Measurements from ENCODE around the gene XRCC4. TPM values are rescaled to one million over a fixed set of nuclear protein-coding genes. Genes with fewer than 3 reads are reported as not detected.

Gene XRCC4
- total and polyA plus RNA-seq, 12 donors = 2.4 to 15.8 (median 6.3) TPM

GRCh38 chr5:83115816-83116215 is 38.5 kb downstream of the XRCC4 start:
- no peaks in the 10 kb centered on the region for H3K27me3 ChIP-seq
- peaks cover 0 to 2% (median 0%) of the 10 kb centered on the region in 3 donors for H3K9me3 ChIP-seq (replicated peaks in 1 of 3)
- H3K4me3 ChIP-seq = no peak overlapping the region
- no peaks in the 10 kb centered on the region for H3K4me1 ChIP-seq (replicated peaks in 1 of 2)
- 87 to 94% (median 91%) methylated on average over 1 of the region's 1 CpG for WGBS, 4 donors
- intact Hi-C loops (cut with DNase I) = no loop called here
- no peaks in the 10 kb centered on the region for H3K36me3 ChIP-seq (replicated peaks in 1 of 2)
- TF ChIP-seq CTCF (IDR thresholded peaks at IDR 0.05) (no peak), POLR2A (IDR thresholded peaks at IDR 0.05) (no peak)
- no peak for DNase-seq
- no peak overlapping the region for H3K27ac ChIP-seq

GRCh38 chr5:83118471-83118870 is 41.1 kb downstream of the XRCC4 start:
- no peak for DNase-seq
- TF ChIP-seq POLR2A (IDR thresholded peaks at IDR 0.05) = no peak
- no peak for TF ChIP-seq CTCF (IDR thresholded peaks at IDR 0.05)
- H3K27ac ChIP-seq = no peak overlapping the region
- H3K9me3 ChIP-seq (replicated peaks in 1 of 3) = no peaks in the 10 kb centered on the region
- no peak overlapping the region for H3K4me3 ChIP-seq
- no peaks in the 10 kb centered on the region for H3K36me3 ChIP-seq (replicated peaks in 1 of 2)
- no peaks in the 10 kb centered on the region for H3K4me1 ChIP-seq (replicated peaks in 1 of 2)
- 79 to 95% (median 92%) methylated on average over 1 of the region's 1 CpG for WGBS, 4 donors
- no peaks in the 10 kb centered on the region for H3K27me3 ChIP-seq
- intact Hi-C loops (cut with DNase I) = no loop called here

- no peaks in the 10 kb centered on the region for H3K9me3 ChIP-seq (replicated peaks in 1 of 3)
- no peak for DNase-seq
- no peaks in the 10 kb centered on the region for H3K36me3 ChIP-seq (replicated peaks in 1 of 2)
- WGBS, 4 donors = 43 to 95% (median 90%) methylated on average over 1 of the region's 1 CpG
- no peaks in the 10 kb centered on the region for H3K27me3 ChIP-seq
- no peak overlapping the region for H3K27ac ChIP-seq
- H3K4me3 ChIP-seq = no peak overlapping the region
- TF ChIP-seq POLR2A (IDR thresholded peaks at IDR 0.05) (no peak), CTCF (IDR thresholded peaks at IDR 0.05) (no peak)
- intact Hi-C loops (cut with DNase I) = no loop called here
- no peaks in the 10 kb centered on the region for H3K4me1 ChIP-seq (replicated peaks in 1 of 2)
Measured at GRCh38 chr5:83118976-83119375, 41.6 kb downstream of the XRCC4 start.

GRCh38 chr5:83124593-83124992 is 47.2 kb downstream of the XRCC4 start:
- TF ChIP-seq POLR2A (IDR thresholded peaks at IDR 0.05) = no peak
- TF ChIP-seq CTCF (IDR thresholded peaks at IDR 0.05) = no peak
- Histone ChIP-seq H3K9me3 (replicated peaks in 1 of 3) (no peaks in the 10 kb centered on the region), H3K27me3 (no peaks in the 10 kb centered on the region), H3K4me1 (replicated peaks in 1 of 2) (no peaks in the 10 kb centered on the region), H3K4me3 (no peak overlapping the region), H3K36me3 (replicated peaks in 1 of 2) (no peaks in the 10 kb centered on the region), H3K27ac (no peak overlapping the region)
- intact Hi-C loops (cut with DNase I) = no loop called here
- DNase-seq = no peak
- 90 to 100% (median 96%) methylated on average over 1 of the region's 1 CpG for WGBS, 4 donors

All from adrenal gland (tissue), 12 donors.